GM10266 (cell line): Measurements from ENCODE around the gene PLAA.

ENCODE experiments used
- DNase-seq: peaks from one replicate; pipeline ENCODE4 v3.0.0; 2012; ENCODE audit errors: extremely low spot score
- CTCF ChIP-seq: IDR thresholded peaks from 2 replicates; pipeline ENCODE4 v1.5.1; 2012; ENCODE audit warnings: mild to moderate bottlenecking, low read depth; ENCODE audit not compliant: control insufficient read depth, insufficient read depth; ENCODE audit errors: missing control alignments

PLAA gene

GRCh38 chr9:26950521-26950920 lies 3.5 kb upstream of the PLAA start:
- no peak for TF ChIP-seq CTCF
- no peak for DNase-seq

- no peak for DNase-seq
- TF ChIP-seq CTCF = no peak
Measured at GRCh38 chr9:26949637-26950069, 2.6 kb upstream of the PLAA start.

GRCh38 chr9:26947736-26948135 lies 694 bp upstream of the PLAA start:
- no peak for TF ChIP-seq CTCF
- no peak for DNase-seq

- no peak for TF ChIP-seq CTCF
- no peak for DNase-seq
Measured at GRCh38 chr9:26945591-26945990, 1.5 kb downstream of the PLAA start.

GRCh38 chr9:26940779-26941178 lies 6.3 kb downstream of the PLAA start:
- no peak for TF ChIP-seq CTCF
- no peak for DNase-seq

- TF ChIP-seq CTCF = no peak
Measured at GRCh38 chr9:26939955-26940711, 6.9 kb downstream of the PLAA start.

GRCh38 chr9:26937816-26938371 lies 9.1 kb downstream of the PLAA start:
- no peak for DNase-seq
- TF ChIP-seq CTCF = no peak

More at GRCh38 chr9:26939955-26940711, 6.9 kb downstream of the PLAA start:
- no peak for DNase-seq
